ENCODE data around the gene MDM1. TPM values are rescaled to one million over a fixed set of nuclear protein-coding genes. Genes with fewer than 3 reads are reported as not detected.

MDM1 gene
- total RNA-seq, 1 donor from 2014 or later = 10.5 TPM

GRCh38 chr12:68348419-68348818 is 16.3 kb upstream of the MDM1 start:
- H3K36me3 ChIP-seq = no peaks in the 10 kb centered on the region
- no peaks in the 10 kb centered on the region for H3K27me3 ChIP-seq
- H3K9me3 ChIP-seq = no peaks in the 10 kb centered on the region
- DNase-seq = no peak
- H3K4me1 ChIP-seq = no peaks in the 10 kb centered on the region
- no peak overlapping the region for H3K4me3 ChIP-seq
- no peak for ATAC-seq
- intact Hi-C loops (cut with DNase I) = no loop called here
- H3K27ac ChIP-seq = no peak overlapping the region
- TF ChIP-seq CTCF (IDR thresholded peaks at IDR 0.05) = no peak

- H3K36me3 ChIP-seq = no peaks in the 10 kb centered on the region
- H3K4me1 ChIP-seq = no peaks in the 10 kb centered on the region
- intact Hi-C loops (cut with DNase I) = no loop called here
- TF ChIP-seq CTCF (IDR thresholded peaks at IDR 0.05) = no peak
- ATAC-seq = no peak
- no peak overlapping the region for H3K27ac ChIP-seq
- H3K27me3 ChIP-seq = no peaks in the 10 kb centered on the region
- no peaks in the 10 kb centered on the region for H3K9me3 ChIP-seq
- no peak for DNase-seq
- no peak overlapping the region for H3K4me3 ChIP-seq
These were observed 13.6 kb upstream of the MDM1 start for GRCh38 chr12:68345763-68346162.

GRCh38 chr12:68344126-68344525 is 12.0 kb upstream of the MDM1 start:
- no peaks in the 10 kb centered on the region for H3K9me3 ChIP-seq
- no peak overlapping the region for H3K27ac ChIP-seq
- ATAC-seq = no peak
- H3K36me3 ChIP-seq = no peaks in the 10 kb centered on the region
- intact Hi-C loops (cut with DNase I) = no loop called here
- H3K4me1 ChIP-seq = no peaks in the 10 kb centered on the region
- H3K27me3 ChIP-seq = no peaks in the 10 kb centered on the region
- no peak for TF ChIP-seq CTCF (IDR thresholded peaks at IDR 0.05)
- DNase-seq = no peak
- no peak overlapping the region for H3K4me3 ChIP-seq

GRCh38 chr12:68342966-68343365 is 10.8 kb upstream of the MDM1 start:
- Histone ChIP-seq H3K4me1 (no peaks in the 10 kb centered on the region), H3K9me3 (no peaks in the 10 kb centered on the region), H3K27ac (no peak overlapping the region), H3K4me3 (no peak overlapping the region), H3K27me3 (no peaks in the 10 kb centered on the region), H3K36me3 (no peaks in the 10 kb centered on the region)
- DNase-seq (no peak), ATAC-seq (no peak)
- intact Hi-C loops (cut with DNase I) = no loop called here
- TF ChIP-seq CTCF (IDR thresholded peaks at IDR 0.05) = no peak

- Histone ChIP-seq H3K9me3 (no peaks in the 10 kb centered on the region), H3K27ac (no peak overlapping the region), H3K36me3 (no peaks in the 10 kb centered on the region), H3K4me3 (no peak overlapping the region), H3K4me1 (no peaks in the 10 kb centered on the region), H3K27me3 (no peaks in the 10 kb centered on the region)
- intact Hi-C loops (cut with DNase I) = no loop called here
- DNase-seq = no peak
- no peak for TF ChIP-seq CTCF (IDR thresholded peaks at IDR 0.05)
- ATAC-seq = no peak
These were observed 9.7 kb upstream of the MDM1 start for GRCh38 chr12:68341822-68342221.
